Activated T-cell treated with anti-CD3 and anti-CD28 coated beads for 1 hour (primary cell): ENCODE measurements around the gene UCK1.
"Not testable (repeated sequence)": the region's sequence is repeated elsewhere in the genome, so short reads cannot be mapped to it uniquely, and the experiment has no call there.

ENCODE experiments used
- DNase-seq: peaks from one replicate; pipeline ENCODE4 v3.0.0-alpha.2; 2020; ENCODE audit warnings: low read depth

The UCK1 gene

DNA sequence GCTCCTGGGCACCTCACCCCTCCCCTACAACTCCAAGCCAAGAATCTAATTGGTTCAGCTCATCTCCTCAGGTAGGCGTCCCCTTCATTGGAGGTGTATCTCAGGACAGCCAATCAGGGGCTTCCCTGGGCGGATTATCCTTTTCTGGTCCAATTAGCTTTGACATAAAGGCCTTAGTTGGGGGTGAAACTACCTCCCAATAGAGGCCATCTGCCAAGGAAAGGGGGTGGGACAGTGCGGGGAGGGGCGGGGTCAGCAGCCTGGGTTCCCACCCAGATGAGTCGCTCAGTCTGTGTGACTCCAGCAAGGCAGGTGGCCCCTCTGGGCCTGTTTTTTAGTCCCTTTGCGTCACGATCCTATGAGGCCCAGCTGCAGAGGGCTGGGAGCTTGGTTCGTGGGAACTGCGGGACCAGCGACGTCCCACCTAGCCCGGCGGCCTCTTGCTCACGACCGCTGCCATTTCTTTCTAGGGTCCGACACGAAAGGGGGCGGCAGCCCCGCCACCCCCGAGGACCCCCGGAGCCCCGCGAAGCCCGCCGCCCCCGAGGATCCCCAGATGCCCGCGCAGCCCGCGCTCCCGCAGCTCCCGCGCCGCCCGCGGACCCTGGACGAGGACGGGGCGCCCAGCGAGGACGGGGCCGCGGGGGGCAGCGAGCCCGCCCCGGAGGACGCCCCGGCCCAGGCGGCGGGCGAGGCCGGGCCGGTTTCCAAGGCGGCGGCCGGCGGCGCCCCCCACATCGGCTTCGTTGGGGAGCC lies 23.2 kb upstream of the UCK1 start:
- DNase-seq: no peak

DNA sequence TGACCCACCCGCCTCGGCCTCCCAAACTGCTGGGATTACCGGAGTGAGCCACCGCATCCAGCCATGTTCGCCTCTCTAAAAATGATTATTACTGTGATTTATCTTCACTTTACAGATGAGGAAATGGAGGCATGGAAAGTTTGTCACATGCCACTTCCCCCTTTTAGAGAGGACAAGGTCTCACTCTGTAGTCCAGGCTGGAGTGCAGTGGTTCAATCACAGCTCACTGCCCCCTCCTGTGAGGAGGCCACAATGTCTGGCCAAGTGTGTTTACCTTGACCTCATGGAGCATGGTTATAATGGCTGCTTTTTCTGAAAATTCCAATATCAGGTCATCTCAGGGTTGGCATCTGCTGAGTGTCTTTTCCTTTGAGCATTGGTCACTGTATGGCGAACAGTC lies 21.0 kb upstream of the UCK1 start:
- DNase-seq: no peak

DNA sequence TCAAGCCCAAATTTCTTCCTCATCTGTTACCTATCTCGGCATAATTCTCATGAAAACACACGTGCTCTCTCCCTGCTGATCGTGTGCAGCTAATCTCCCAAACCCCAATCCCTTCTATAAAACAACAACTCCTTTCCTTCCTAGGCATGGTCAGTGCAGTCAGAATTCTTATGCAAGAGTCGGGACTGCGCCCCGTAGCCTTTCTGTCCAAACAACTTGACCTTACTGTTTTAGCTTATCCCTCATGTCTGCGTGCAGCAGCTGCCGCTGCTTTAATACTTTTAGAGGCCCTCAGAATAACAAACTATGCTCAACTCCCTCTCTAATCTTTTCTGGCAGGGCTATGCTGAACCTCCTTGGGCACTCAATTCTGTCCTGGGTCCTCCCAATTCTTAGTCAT lies 19.4 kb upstream of the UCK1 start:
- not testable (repeated sequence) for DNase-seq

DNA sequence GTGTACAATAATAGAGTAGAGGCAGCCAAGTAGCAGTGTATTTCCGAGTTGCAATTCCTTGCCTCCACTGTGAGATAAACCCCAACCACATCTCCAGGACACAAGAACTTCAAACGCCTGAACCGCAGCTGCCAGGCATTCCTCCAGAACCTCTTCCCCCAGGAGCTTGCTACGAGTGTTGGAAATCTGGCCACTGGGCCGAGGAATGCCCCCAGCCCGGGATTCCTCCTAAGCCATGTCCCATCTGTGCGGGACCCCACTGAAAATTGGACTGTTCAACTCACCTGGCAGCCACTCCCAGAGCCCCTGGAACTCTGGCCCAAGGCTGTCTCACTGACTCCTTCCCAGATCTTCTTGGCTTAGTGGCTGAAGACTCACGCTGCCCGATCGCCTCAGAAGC lies 18.1 kb upstream of the UCK1 start:
- not testable (repeated sequence) for DNase-seq

DNA sequence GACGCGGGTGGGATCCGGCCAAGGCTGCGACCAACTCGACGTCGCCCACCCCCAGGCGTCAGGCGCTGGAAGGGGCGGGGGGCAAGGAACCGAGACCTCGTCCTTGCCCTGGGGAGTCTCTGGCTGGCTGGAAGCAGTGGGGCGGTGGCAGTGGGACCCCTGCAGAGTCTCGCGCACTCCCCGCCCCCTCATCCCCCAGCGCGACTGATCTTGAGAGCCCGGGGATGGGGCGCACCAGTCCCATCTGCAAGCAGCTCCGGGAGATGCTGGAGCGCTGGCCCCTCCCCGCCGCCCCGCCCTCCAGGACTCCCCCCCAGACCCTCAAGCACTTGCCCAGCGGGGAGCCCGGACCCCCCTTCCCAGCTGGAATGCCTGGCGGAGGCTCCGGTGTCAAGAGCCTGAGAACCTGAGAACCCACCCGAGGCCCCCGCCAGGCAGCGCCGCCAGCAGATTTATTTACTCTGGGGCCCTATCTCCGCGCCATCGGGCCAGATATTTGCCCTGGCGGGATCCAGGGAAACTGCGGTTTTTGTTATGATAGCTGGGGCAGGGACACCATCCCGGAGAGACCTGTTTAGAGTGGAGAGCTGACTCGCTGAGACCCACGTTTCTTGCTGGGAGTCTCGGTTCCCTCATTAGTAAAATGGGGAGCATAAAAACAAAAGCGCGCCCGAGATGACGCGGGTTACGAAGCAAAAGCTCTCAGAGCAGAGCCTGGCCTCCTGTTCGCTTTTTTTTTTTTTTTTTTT lies 15.4 kb upstream of the UCK1 start:
- DNase-seq: no peak

DNA sequence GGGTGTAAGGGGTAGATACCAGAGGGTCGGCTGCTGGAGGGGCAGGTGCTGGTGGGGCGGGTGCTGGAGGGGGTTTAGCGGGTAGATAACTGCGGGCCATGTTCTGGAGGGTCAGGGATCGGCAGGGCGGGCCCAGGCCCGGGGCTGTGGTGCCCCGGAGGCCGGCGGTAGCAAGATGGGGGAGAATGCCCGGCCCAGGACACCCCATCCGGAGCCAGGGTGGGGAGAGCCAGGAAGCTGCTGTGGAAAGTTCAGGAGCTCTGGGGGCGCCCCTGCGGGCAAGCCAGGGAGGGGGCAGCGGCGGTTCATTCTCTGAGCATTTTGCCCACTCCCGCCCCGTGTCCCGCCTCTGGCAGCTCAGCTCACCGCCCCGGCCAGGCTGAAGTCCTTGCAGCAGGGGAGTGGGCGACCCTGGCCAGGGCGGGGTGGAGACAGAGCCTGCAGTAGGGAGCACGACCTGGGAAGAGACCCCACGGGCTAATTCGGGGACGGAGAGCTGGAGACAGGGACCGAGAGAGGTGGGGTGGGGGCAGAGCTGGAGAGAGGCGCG lies 14.8 kb upstream of the UCK1 start:
- DNase-seq: no peak

DNA sequence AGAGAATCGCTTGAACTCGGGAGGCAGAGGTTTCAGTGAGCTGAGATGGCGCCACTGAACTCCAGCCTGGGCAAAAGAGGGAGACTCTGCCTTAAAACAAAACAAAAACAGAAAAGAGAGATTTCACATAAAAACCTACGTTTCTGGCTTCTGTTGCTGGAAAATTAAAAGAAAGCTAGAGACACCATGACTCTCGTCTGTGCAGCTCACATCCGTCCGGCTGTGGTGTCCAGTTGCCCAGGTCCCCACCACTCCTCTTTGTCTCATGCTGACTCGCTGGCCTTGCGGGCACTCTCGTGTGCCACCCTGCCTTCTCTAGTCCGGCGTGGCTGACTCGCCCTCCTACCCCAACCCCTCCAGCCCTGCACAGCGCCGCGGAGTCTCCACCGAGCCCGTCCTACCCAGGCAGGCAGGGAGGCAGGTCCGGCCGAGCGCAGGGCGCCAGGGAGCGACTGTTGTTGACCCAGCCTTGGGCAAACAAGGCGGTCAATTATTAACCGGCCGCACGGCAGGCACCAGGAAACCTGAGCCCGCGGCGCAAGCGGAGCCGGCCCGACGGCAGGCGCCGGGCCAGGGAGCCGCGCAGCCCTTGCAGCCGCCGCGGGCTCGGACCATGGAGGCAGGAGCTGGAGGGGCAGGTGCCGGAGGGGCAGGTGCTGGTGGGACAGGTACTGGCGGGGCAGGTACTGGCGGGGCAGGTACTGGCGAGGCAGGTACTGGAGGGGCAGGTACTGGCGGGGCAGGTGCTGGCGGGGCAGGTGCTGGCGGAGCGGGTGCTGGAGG lies 14.1 kb upstream of the UCK1 start, which contains the start of gene PRRT1B:
Gene PRRT1B (plus strand): TSS at position 521 of the 783 bp plus-strand sequence. CDS start 93 bp downstream, at position 614.
- DNase-seq: no peak

DNA sequence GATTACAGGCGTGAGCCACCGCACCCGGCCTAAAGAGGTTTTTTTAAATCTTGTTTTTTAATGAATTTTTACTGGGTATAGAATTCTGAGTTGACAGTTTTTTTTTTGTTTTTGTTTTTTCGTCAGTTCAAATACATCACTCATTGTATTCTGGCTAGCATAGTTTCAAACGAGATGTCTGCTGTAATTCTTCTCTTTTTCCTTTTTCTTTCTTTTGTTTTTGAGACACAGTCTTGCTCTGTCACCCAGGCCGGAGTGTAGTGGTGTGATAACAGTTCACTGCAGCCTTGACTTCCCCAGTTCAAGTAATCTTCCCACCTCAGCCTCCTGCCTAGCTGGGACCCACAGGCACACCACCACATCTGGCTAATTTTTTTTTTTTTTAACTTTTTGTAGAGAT lies 12.1 kb upstream of the UCK1 start:
- DNase-seq: no peak

DNA sequence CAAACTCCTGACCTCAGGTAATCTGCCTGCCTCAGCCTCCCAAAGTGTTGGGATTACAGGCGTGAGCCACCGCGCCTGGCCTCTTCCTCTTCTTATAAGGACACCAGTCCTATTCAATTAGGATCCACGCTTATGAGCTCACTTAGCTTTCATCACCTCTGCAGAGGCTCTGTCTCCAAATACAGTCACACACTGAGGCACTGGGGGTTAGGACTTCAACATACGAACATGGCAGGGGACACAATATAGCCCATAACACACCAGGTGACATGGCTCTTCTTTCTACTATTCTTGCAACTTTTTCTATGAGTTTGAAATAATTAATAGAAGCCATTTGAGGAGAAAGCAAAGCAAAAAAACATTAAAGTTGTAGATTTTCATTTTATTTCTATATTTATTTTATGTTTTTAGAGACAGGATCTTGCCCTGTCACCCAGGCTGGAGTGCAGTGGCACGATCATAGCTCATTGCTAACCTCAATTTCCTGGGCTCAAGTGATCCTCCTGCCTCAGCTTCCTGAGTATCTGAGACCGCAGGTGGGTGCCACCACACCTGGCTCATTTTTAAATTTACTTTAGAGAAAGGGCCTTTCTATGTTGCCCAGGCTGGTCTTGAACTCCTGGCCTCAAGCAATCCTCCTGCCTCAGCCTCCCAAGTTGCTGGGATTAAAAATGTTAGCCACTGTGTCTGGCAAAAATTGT lies 8.3 kb upstream of the UCK1 start:
- no peak for DNase-seq

DNA sequence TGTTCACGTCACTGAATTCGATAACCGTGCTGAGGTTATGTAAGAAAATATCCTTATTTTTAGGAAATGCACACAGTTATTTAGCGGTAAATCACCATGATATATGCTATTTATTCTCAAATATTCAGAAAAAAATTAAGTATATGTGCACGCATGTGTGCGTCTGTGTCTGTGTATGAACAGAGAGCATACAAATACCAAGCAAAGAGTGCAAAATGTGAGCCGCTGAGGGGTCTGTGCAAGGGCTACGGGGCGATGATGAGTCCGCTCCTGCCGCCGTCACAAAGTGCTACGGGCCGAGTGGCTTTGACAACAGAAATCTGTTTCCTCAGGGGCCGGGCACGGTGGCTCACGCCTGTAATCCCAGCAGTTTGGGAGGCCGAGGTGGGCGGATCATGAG lies 6.9 kb upstream of the UCK1 start:
- no peak for DNase-seq

DNA sequence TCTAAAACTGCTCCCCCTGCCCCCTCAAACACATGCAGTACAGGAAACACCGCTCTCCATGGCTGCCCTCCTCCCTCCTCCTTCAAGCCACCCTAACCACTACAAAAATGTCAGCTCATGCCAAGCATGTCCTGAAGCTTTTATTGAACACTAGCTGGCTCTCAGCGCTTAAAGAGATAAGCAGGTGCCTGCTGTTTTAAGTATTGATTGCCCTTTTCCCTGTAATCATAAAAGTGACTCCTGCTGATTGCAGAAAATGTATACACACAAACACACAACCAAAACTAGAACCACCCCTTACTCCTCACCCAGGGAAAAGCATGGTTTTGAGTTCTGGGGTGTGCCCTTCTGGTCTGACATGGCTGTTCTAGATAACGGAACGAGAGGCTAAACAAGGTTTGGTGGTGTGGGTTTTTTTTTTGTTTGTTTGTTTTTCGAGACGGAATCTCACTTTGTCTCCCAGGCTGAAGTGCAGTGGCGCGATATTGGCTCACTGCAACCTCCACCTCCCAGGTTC lies 3.7 kb upstream of the UCK1 start:
- DNase-seq: no peak

DNA sequence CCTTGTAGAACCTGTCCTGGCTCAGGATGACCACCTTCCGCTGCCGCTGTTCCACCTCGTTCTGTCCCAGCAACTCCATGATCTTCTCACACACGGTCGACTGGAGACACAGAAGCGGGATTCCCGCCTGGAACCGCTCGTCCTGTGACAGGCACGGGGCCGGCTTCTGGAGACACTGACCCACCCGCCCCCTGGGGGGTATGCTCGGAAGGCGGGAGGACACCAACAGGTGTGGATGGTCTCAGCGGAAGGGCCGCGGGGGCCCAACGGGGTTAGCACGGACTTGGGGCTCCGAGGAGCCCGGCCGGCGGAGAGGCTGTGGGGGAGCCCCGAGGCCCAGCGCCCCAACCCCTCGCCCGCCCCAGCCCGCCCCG lies 530 bp downstream of the UCK1 start:
- no peak for DNase-seq

DNA sequence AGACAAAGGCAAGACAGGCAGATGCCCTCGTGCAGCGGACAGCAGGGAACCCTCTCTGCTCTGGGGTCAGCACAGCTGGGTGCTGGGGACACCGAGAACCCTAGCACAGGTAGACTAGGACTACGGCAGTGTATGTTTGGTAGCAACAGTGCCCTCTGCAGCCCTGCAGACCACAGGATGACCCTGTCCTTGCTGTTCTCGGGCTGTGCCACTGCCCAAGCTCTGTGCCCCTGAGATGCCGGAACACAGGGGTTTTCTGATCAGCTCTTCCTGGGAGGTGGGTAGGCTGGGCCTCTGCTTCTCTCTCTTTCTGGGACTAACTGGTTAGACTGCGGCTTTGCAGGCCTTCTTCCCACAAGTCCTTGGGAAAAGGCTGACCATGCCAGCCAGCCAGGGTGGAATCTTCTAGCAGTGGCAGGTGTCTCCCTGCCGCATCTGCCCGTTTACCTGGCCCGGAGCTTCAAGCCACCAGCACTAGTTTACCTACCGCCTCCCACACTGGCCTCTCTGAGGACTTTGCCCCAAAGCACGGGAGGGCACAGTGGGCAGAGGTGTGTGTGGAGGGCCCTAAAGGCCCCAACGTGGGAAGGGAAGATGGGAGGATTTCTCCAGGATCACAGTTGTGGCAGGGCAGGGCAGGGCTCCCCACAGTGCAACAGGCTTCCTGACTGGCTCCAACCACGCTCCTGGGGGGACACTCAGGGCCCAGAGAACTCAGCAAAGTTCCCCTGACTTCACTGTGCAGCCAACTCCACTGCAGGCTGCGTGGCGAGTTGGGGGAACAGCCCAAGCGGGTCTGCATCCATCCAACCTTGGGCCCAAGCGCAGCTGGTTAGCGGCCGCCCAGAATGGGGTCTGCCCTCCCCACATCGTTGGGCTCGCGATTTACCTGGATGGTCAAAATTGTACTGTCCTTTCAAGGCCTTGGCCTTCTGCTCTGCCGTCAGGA lies 1.2 kb downstream of the UCK1 start:
- DNase-seq: no peak

DNA sequence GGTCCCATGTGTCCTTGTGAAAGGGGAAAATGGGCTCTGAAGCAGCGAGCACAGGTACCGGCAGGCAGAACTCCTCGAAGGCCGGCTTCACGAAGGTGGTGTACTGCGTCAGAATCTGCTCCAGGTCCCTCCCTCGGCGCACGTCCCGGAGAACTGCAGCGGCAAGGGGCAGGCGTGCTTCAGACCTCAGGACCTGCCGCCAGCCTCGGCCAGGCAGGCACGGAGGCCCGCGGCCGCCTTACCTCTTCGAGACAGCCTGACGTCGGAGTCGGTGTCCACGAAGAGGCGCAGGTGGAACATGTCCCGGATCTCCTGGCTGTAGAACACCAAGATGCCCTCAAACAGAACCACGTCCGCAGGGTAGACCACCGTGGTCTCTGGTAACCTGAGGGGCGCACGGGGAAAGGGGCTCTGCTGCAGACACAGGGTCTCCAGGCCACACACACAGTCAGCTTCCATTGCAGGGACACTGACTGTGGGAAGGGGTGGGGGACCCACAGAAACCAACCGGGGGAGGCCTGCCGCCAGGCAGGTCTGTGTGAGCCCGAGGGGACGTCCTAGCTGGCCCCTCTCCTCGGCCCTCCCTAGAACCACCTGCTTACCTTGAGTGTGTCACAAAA lies 2.1 kb downstream of the UCK1 start:
- no peak for DNase-seq

DNA sequence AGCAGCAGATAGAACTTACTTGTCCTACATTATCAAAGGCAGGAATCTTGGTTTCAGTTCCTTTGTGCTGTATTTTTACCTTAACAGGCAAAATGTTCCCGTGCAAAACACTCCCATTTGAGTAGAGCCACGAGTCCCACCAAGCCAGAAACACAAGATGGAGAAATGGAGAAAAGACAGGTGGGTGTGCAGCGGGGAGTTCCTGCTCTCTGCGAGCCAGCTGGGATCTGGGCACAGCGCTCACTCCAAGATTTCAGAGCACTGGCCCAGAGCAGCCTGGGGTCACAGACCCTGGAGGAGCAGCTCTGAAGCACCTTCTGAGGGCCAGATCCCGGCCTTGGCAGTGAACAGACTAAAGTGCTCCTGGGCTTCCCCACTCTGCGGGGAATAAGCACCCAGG lies 2.9 kb downstream of the UCK1 start:
- no peak for DNase-seq

DNA sequence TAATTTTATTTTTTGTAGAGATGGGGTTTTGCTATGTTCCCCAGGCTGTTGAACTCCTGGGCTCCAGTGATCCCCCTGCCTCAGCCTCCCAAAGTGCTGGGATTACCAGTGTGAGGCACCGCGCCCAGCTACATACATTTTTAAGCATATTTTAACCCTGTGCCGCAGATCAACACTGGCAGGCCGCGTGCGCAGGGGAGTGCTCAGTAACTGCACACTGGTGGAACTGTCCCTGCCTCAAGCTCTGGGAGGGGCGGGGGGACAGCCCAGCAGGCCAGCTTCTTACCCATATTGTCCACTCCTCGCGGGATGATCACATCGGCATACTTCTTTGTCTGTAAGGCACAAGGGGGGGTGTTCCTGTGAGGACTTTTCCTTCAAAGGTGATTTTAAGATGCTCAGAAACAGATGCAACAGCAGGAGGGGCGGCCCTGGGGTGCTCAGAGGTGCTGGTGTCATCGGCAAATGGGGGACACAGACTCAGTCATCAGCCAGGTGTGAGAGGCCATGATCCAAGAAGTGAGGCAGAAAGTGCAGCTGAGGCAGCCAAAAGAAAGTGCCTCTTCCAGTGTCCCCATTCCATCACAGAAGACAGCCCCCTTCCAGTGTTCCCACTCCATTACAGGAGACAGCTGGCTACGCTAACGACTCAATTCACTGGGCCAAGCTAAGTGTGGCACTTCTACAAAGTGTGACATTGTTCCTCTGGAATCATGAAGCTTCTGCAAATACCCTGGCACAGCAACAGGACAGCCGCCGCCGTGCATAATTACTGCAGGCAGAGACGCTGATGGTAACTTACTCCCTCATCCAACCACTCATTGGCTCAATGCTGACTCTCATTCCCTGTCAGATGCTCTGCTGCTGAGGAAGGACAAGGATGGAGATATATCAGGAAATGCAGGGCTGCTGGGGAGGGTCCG lies 5.2 kb downstream of the UCK1 start:
- no peak for DNase-seq

DNA sequence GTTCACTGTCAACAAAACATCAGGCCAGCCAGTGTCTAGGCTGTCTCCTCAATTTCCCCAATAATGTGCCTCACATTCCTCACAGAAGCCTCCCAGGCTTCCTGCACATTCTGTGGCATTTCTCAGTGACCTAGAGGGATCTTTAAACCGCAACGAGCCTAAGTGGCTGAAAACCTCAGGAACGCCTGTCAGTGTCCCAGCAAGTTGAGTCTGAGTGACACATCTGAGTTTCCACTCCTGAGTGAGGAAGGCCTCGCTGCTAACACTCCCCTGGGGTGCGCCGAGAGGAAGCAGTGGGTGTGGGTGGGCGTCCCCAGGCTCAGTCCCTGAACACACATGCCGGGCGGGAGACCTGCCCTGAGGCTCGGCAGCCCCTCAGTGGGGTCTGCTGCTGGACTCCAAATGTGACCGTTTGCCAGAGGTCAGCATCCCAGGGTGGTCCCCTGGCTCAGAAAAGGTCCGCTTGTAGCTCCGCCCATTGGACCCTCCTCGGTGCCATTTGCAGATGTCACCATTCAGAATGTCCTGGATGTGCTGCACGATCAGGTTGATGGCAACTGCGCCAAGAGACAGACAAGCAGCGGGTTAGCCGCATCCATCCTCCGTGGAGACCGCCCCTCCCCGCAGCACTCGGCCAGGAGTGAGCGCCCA lies 6.3 kb downstream of the UCK1 start:
- DNase-seq: no peak
